Measurements from ENCODE around the gene TEKT5. TPM values are rescaled to one million over a fixed set of nuclear protein-coding genes. Genes with fewer than 3 reads are reported as not detected.

TEKT5 gene
- total and polyA plus RNA-seq, 9 of the 15 experiments (the other 6 are each of a cell fraction or from before 2014, with no cell fraction given): 0.10 to 0.19 TPM; not detected in 7

DNA sequence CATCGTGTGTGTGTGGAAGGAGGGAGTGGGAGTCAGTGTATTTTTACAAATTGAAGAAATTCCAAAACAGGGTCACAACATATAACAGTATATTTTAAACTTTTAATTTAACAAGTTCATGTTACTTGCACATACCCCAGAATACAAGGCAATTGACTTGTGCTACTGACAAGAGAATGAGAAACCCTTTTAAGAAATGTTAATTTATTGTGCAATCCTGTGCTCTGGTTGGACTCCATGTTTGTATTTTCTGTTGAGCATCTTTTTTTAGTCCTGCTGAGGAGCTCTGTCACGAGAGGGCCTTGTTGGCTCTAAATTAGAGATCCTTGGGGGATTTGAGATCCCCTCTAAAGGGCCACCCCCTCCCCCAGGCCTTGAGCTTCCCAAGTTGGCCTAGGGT is 113.2 kb downstream of the TEKT5 start:
- FAIRE-seq (no peak), DNase-seq (ENCODE audit: extremely low read depth in 1 of 4, low spot score in 3 of 4) (no peak), ATAC-seq (no peak)
- Histone ChIP-seq H3K9me1 (ENCODE audit: control insufficient read depth, insufficient read depth, low read length) (peaks cover 2% of the 10 kb centered on the region), H4K20me1 (replicated peaks; ENCODE audit: control insufficient read depth, insufficient read depth, low read length) (peaks cover 5% of the 10 kb centered on the region; the same call in 1 of the 2 replicates), H3K79me2 (ENCODE audit: control insufficient read depth, insufficient read depth, low read length) (no peaks in the 10 kb centered on the region), H3K36me3 (ENCODE audit: control insufficient read depth, insufficient read depth, low read length) (no peaks in the 10 kb centered on the region), H3K9me3 (replicated peaks; ENCODE audit: control insufficient read depth, insufficient read depth, low read depth, low read length) (no peaks in the 10 kb centered on the region), H3K4me2 (ENCODE audit: insufficient read depth, low read length) (no peak overlapping the region), H3K4me1 (replicated peaks in 1 of 2; ENCODE audit: control insufficient read depth in 2 of 2, insufficient read depth in 2 of 2, low read length in 2 of 2) (peaks cover 0 to 16% of the 10 kb centered on the region in 2 experiments; a peak in 4 of 5 replicates), H3K27ac (ENCODE audit: extremely low read depth, low read depth, low read length) (no peak overlapping the region), H3K27me3 (ENCODE audit: control insufficient read depth in 2 of 2, insufficient read depth in 2 of 2, low read length in 2 of 2) (peaks cover 27 to 74% of the 10 kb centered on the region in 2 experiments; a peak in 4 of 5 replicates), H3K4me3 (no peak overlapping the region), H3K9ac (ENCODE audit: insufficient read depth in 1 of 2, low read depth in 2 of 2, low read length in 2 of 2) (no peak overlapping the region), H2AFZ (ENCODE audit: low read depth, low read length) (no peak overlapping the region)
- ChIA-PET POLR2A (no interaction called here), CTCF (ENCODE audit: low intra/inter-chr PET ratio) (no interaction called here)
- intact Hi-C loops (cut with micrococcal nuclease): no loop called here
- 5% methylated on average over 2 of the region's 2 CpGs for WGBS (ENCODE audit: insufficient coverage, low coverage, missing lambda C conversion rate)
- TF ChIP-seq CEBPG (CRISPR knock-in tag; IDR thresholded peaks at IDR 0.05) (no peak; the same call in 1 of the 2 replicates), CEBPG (tag; conservative IDR thresholded peaks at IDR 0.05 in 1 of 2, IDR thresholded peaks at IDR 0.05 in 1 of 2) (peak; percentile 45 to 62; a peak in 2 of 4 replicates), ARNT (IDR thresholded peaks at IDR 0.05) (no peak), TAF7 (tag; IDR thresholded peaks at IDR 0.05) (no peak), CEBPB (tag; IDR thresholded peaks at IDR 0.05) (peak; percentile 83), ADNP (tag; IDR thresholded peaks at IDR 0.05) (no peak), NFATC3 (IDR thresholded peaks at IDR 0.05) (no peak)
- TF ChIP-seq, protein P1, sequence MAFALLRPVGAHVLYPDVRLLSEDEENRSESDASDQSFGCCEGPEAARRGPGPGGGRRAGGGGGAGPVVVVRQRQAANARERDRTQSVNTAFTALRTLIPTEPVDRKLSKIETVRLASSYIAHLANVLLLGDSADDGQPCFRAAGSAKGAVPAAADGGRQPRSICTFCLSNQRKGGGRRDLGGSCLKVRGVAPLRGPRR (CRISPR knock-in tag; IDR thresholded peaks at IDR 0.05): no peak
- TF ChIP-seq, protein P2, sequence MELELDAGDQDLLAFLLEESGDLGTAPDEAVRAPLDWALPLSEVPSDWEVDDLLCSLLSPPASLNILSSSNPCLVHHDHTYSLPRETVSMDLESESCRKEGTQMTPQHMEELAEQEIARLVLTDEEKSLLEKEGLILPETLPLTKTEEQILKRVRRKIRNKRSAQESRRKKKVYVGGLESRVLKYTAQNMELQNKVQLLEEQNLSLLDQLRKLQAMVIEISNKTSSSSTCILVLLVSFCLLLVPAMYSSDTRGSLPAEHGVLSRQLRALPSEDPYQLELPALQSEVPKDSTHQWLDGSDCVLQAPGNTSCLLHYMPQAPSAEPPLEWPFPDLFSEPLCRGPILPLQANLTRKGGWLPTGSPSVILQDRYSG (tag; conservative IDR thresholded peaks at IDR 0.05; ENCODE audit: low read depth): no peak
- in situ Hi-C loops (cut with MboI): no loop called here
- no TSS peak for BruUV-seq (replicated peaks)
